ENCODE data around the gene WWC2.

- no peak for TF ChIP-seq CTCF (IDR thresholded peaks at IDR 0.05)
- TF ChIP-seq POLR2AphosphoS5 (IDR thresholded peaks at IDR 0.05), result no peak
- TF ChIP-seq POLR2A (IDR thresholded peaks at IDR 0.05), result no peak
- TF ChIP-seq EP300 (IDR thresholded peaks at IDR 0.05; ENCODE audit: low read depth), result no peak
Measured at GRCh38 chr4:183145773-183146172, 46.7 kb downstream of the WWC2 start.
